ENCODE data around the gene HHATL.

HHATL gene

DNA sequence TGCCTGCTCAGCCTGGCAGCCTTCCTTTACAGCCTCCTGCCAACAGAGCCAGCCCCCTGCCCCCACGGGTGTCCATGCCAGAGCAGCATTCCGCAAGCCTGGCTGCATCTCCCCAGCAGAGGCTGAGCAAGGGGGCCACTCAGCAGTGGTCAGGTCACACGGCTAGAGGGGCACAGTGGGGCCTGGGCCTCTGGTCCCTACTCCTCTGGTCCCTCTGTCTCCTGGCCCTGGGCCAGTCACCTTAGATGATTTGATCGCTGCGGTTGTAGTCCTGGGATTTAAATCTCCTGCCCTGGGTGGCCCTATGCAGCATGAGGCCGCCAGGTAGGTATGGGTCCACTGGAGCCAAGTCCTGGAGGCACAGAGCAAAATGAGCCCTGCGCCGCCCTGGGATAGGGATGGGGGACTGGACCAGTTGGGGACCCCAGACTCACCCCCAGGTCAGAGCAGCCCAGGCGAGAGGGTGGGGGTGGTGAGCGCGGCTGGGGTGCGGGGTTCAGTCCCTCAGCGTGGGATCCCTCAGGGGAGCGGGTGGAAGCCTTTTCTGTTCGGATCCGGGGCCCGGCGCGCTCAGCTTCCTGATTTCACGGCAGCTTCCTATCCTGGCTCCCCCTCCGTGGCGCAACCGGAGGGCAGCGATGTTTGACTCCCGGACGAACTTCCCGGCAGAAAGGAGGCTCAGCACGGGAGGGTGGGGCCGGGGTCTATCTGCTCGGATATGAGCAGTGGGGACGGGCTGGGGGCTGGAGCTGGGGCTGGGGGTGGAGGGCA, 48.9 kb downstream of the HHATL start, which contains the start of gene ZBTB47:
ZBTB47 (plus strand) TSS at position 138 of the 771 bp plus-strand sequence. CDS start 4,659 bp downstream, outside the sequence.
- peak within 1 kb of the TSS; percentile 88 for H2AK5ac ChIP-seq (ENCODE audit: low read length, severe bottlenecking)
- peak within 1 kb of the TSS; percentile 90 for H2BK120ac ChIP-seq (ENCODE audit: low read depth, low read length)
- H3K4me2 ChIP-seq (ENCODE audit: low read length, poor library complexity, severe bottlenecking) = peak within 1 kb of the TSS; percentile 90
- H3K14ac ChIP-seq (ENCODE audit: low read length in 2 of 2) = peak within 1 kb of the TSS in 1 of 2 experiments; percentile 75
- H3K18ac ChIP-seq (ENCODE audit: low read depth in 1 of 2, low read length in 2 of 2) = peak within 1 kb of the TSS; percentile 89 to 95
- peak; percentile 52 for DNase-seq
- no peaks in the 10 kb centered on the region for H3K9me3 ChIP-seq (ENCODE audit: control insufficient read depth, low read length)
- H3K79me1 ChIP-seq (replicated peaks; ENCODE audit: low read length, poor library complexity, severe bottlenecking) = peaks cover 31% of the 10 kb centered on the region
- peaks cover 68% of the 10 kb centered on the region for H3K4me1 ChIP-seq (ENCODE audit: control insufficient read depth, insufficient read depth, low read depth, low read length)
- H3K4me3 ChIP-seq (ENCODE audit: insufficient read depth in 1 of 2, low read depth in 1 of 2, low read length in 2 of 2) = peak within 1 kb of the TSS; percentile 74 to 90
- peak within 1 kb of the TSS; percentile 49 for H2AFZ ChIP-seq (ENCODE audit: low read depth, low read length)
- H3K27ac ChIP-seq (ENCODE audit: low read length, poor library complexity, severe bottlenecking) = peak within 1 kb of the TSS; percentile 91
- 9% methylated on average over 30 of the region's 31 CpGs for WGBS
- peak within 1 kb of the TSS; percentile 94 for H4K8ac ChIP-seq (ENCODE audit: low read length)
- H2BK12ac ChIP-seq (ENCODE audit: low read length in 2 of 2) = peak within 1 kb of the TSS; percentile 32 to 55
- H2BK5ac ChIP-seq (ENCODE audit: low read depth, low read length, poor library complexity, severe bottlenecking) = peak within 1 kb of the TSS; percentile 63
- H3K23ac ChIP-seq (ENCODE audit: low read length in 2 of 2) = peak within 1 kb of the TSS in 1 of 2 experiments; percentile 66
- H3K36me3 ChIP-seq (ENCODE audit: control insufficient read depth in 1 of 2, insufficient read depth in 2 of 2, low read depth in 1 of 2, low read length in 2 of 2) = peaks cover 31 to 42% of the 10 kb centered on the region in 2 experiments
- peak within 1 kb of the TSS; percentile 62 to 93 for H3K4ac ChIP-seq (ENCODE audit: low read depth in 1 of 2, low read length in 2 of 2)
- peak within 1 kb of the TSS; percentile 83 for H2BK15ac ChIP-seq (ENCODE audit: low read depth, poor library complexity, severe bottlenecking)
- no peaks in the 10 kb centered on the region for H3K27me3 ChIP-seq (ENCODE audit: control insufficient read depth in 1 of 2, insufficient read depth in 1 of 2, low read length in 2 of 2)
- peak within 1 kb of the TSS; percentile 92 for H3K9ac ChIP-seq (ENCODE audit: low read length)
- peak within 1 kb of the TSS; percentile 90 for H4K91ac ChIP-seq (ENCODE audit: low read length)

DNA sequence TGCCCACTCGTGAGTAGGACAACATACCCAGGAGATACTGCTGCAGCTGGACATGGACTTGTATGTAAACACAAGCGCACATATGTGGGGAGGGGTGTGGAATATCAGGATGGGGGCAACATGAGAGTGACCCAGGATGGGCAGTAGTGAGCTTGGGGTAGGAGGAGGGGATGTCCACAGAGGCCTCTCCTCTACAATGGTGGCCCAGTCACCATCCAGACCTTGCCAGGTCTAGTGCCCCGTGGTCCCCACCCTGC, 49.4 kb downstream of the HHATL start:
- Histone ChIP-seq H3K9me3 (ENCODE audit: control insufficient read depth, low read length) (no peaks in the 10 kb centered on the region), H3K27ac (ENCODE audit: low read length, poor library complexity, severe bottlenecking) (peak overlapping the region; percentile 91), H2AFZ (ENCODE audit: low read depth, low read length) (no peak overlapping the region), H2AK5ac (ENCODE audit: low read length, severe bottlenecking) (peak overlapping the region; percentile 88), H3K36me3 (ENCODE audit: control insufficient read depth in 1 of 2, insufficient read depth in 2 of 2, low read depth in 1 of 2, low read length in 2 of 2) (peaks cover 26 to 42% of the 10 kb centered on the region in 2 experiments), H2BK5ac (ENCODE audit: low read depth, low read length, poor library complexity, severe bottlenecking) (peak overlapping the region; percentile 51), H3K18ac (ENCODE audit: low read depth in 1 of 2, low read length in 2 of 2) (peak overlapping the region; percentile 89 to 95), H3K9ac (ENCODE audit: low read length) (peak overlapping the region; percentile 92), H2BK15ac (ENCODE audit: low read depth, poor library complexity, severe bottlenecking) (peak overlapping the region; percentile 83), H4K8ac (ENCODE audit: low read length) (peak overlapping the region; percentile 84), H3K27me3 (ENCODE audit: control insufficient read depth in 1 of 2, insufficient read depth in 1 of 2, low read length in 2 of 2) (no peaks in the 10 kb centered on the region), H3K79me1 (replicated peaks; ENCODE audit: low read length, poor library complexity, severe bottlenecking) (peaks cover 26% of the 10 kb centered on the region), H3K4ac (ENCODE audit: low read depth in 1 of 2, low read length in 2 of 2) (peak overlapping the region; percentile 62 to 93), H3K4me3 (ENCODE audit: insufficient read depth in 1 of 2, low read depth in 1 of 2, low read length in 2 of 2) (peak overlapping the region; percentile 74 to 90), H3K23ac (ENCODE audit: low read length in 2 of 2) (peak overlapping the region in 1 of 2 experiments; percentile 66), H2BK120ac (ENCODE audit: low read depth, low read length) (no peak overlapping the region), H4K91ac (ENCODE audit: low read length) (peak overlapping the region; percentile 90), H3K4me1 (ENCODE audit: control insufficient read depth, insufficient read depth, low read depth, low read length) (peaks cover 63% of the 10 kb centered on the region), H3K14ac (ENCODE audit: low read length in 2 of 2) (peak overlapping the region in 1 of 2 experiments; percentile 75), H2BK12ac (ENCODE audit: low read length in 2 of 2) (peak overlapping the region; percentile 32 to 34), H3K4me2 (ENCODE audit: low read length, poor library complexity, severe bottlenecking) (peak overlapping the region; percentile 90)
- DNase-seq = peak; percentile 14
- WGBS = 54% methylated on average over 3 of the region's 3 CpGs

DNA sequence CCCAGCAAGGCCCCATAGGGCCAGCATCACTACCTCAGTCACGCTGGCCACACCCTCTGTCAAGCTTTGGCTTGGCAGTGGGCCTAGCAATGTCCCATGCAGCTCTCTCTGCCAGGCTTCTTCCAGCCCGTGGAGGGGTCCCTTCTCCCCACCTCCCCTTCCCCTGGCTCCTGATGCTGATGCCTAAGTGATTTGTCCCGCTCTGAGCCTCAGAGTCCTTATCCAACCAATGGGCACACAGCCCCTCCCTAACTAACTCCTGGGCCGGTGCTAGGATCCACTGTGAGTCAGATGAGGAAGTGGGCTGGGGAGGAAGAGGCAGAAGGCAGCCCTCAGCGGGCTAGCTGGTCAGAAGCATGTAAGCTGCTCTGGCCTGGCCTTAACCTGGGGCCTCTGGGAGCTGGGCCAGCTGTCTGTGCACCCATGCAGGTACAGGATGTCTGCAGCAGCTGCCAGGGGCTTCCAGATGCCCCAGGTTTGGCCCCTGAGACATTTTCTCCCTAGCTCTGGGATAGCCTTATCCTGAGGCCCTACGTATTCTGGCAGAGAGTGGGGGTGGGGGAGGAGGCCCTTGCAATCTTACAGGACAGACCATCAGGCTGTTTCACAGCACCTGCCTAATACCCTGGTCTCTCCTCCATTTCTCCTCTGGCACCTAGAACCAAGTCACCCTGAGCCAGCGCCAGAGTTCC, 49.8 kb downstream of the HHATL start:
- no peaks in the 10 kb centered on the region for H3K27me3 ChIP-seq (ENCODE audit: control insufficient read depth in 1 of 2, insufficient read depth in 1 of 2, low read length in 2 of 2)
- H2BK15ac ChIP-seq (ENCODE audit: low read depth, poor library complexity, severe bottlenecking) = peak overlapping the region; percentile 2
- peak overlapping the region; percentile 74 to 90 for H3K4me3 ChIP-seq (ENCODE audit: insufficient read depth in 1 of 2, low read depth in 1 of 2, low read length in 2 of 2)
- H3K9ac ChIP-seq (ENCODE audit: low read length) = peak overlapping the region; percentile 92
- no peak overlapping the region for H2BK120ac ChIP-seq (ENCODE audit: low read depth, low read length)
- no peaks in the 10 kb centered on the region for H3K9me3 ChIP-seq (ENCODE audit: control insufficient read depth, low read length)
- H3K4ac ChIP-seq (ENCODE audit: low read depth in 1 of 2, low read length in 2 of 2) = peak overlapping the region; percentile 83 to 93
- DNase-seq = peak; percentile 83
- H3K36me3 ChIP-seq (ENCODE audit: control insufficient read depth in 1 of 2, insufficient read depth in 2 of 2, low read depth in 1 of 2, low read length in 2 of 2) = peaks cover 23 to 44% of the 10 kb centered on the region in 2 experiments
- peak overlapping the region; percentile 32 to 55 for H2BK12ac ChIP-seq (ENCODE audit: low read length in 2 of 2)
- peak overlapping the region; percentile 88 for H2AK5ac ChIP-seq (ENCODE audit: low read length, severe bottlenecking)
- H3K4me2 ChIP-seq (ENCODE audit: low read length, poor library complexity, severe bottlenecking) = peak overlapping the region; percentile 90
- peak overlapping the region; percentile 90 for H4K91ac ChIP-seq (ENCODE audit: low read length)
- no peak overlapping the region for H2AFZ ChIP-seq (ENCODE audit: low read depth, low read length)
- H3K27ac ChIP-seq (ENCODE audit: low read length, poor library complexity, severe bottlenecking) = peak overlapping the region; percentile 91
- H3K18ac ChIP-seq (ENCODE audit: low read depth in 1 of 2, low read length in 2 of 2) = peak overlapping the region; percentile 24 to 95
- peaks cover 64% of the 10 kb centered on the region for H3K4me1 ChIP-seq (ENCODE audit: control insufficient read depth, insufficient read depth, low read depth, low read length)
- H3K23ac ChIP-seq (ENCODE audit: low read length in 2 of 2) = peak overlapping the region in 1 of 2 experiments; percentile 35
- H4K8ac ChIP-seq (ENCODE audit: low read length) = peak overlapping the region; percentile 84
- 31% methylated on average over 6 of the region's 7 CpGs for WGBS
- peaks cover 29% of the 10 kb centered on the region for H3K79me1 ChIP-seq (replicated peaks; ENCODE audit: low read length, poor library complexity, severe bottlenecking)
- H3K14ac ChIP-seq (ENCODE audit: low read length in 2 of 2) = peak overlapping the region in 1 of 2 experiments; percentile 75
- peak overlapping the region; percentile 63 for H2BK5ac ChIP-seq (ENCODE audit: low read depth, low read length, poor library complexity, severe bottlenecking)

DNA sequence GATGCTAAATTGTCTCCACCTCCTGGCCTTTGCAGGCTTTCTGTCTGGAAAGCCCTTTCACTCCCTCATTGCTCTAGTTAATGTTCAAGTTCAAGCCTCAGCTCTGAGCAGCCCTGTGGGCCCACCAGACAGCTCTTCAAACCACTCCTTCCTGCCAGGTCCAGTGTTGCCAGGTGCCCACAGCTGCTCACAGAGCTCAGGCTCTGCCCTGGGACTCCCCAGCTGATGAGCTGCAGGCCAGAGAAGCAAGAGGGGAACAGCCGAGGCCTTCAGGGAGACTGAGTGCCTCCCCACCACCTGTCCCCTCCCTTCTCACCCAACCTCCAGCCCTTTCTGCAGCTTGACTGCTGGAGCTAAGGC, 50.4 kb downstream of the HHATL start:
- H2AFZ ChIP-seq (ENCODE audit: low read depth, low read length) = no peak overlapping the region
- peak overlapping the region in 1 of 2 experiments; percentile 90 for H3K4me3 ChIP-seq (ENCODE audit: insufficient read depth in 1 of 2, low read depth in 1 of 2, low read length in 2 of 2)
- peak overlapping the region; percentile 91 for H3K27ac ChIP-seq (ENCODE audit: low read length, poor library complexity, severe bottlenecking)
- H4K8ac ChIP-seq (ENCODE audit: low read length) = peak overlapping the region; percentile 76
- H2BK12ac ChIP-seq (ENCODE audit: low read length in 2 of 2) = peak overlapping the region; percentile 19 to 31
- H3K79me1 ChIP-seq (replicated peaks; ENCODE audit: low read length, poor library complexity, severe bottlenecking) = peaks cover 28% of the 10 kb centered on the region
- H3K9ac ChIP-seq (ENCODE audit: low read length) = peak overlapping the region; percentile 92
- 60% methylated on average over 1 of the region's 1 CpG for WGBS
- peaks cover 19 to 44% of the 10 kb centered on the region in 2 experiments for H3K36me3 ChIP-seq (ENCODE audit: control insufficient read depth in 1 of 2, insufficient read depth in 2 of 2, low read depth in 1 of 2, low read length in 2 of 2)
- peak overlapping the region; percentile 2 for H2BK15ac ChIP-seq (ENCODE audit: low read depth, poor library complexity, severe bottlenecking)
- H3K14ac ChIP-seq (ENCODE audit: low read length in 2 of 2) = peak overlapping the region in 1 of 2 experiments; percentile 18
- H3K9me3 ChIP-seq (ENCODE audit: control insufficient read depth, low read length) = no peaks in the 10 kb centered on the region
- H3K18ac ChIP-seq (ENCODE audit: low read depth in 1 of 2, low read length in 2 of 2) = peak overlapping the region; percentile 31 to 49
- H3K4me2 ChIP-seq (ENCODE audit: low read length, poor library complexity, severe bottlenecking) = peak overlapping the region; percentile 44
- peak overlapping the region; percentile 63 for H2BK5ac ChIP-seq (ENCODE audit: low read depth, low read length, poor library complexity, severe bottlenecking)
- peak overlapping the region in 1 of 2 experiments; percentile 83 for H3K4ac ChIP-seq (ENCODE audit: low read depth in 1 of 2, low read length in 2 of 2)
- H4K91ac ChIP-seq (ENCODE audit: low read length) = peak overlapping the region; percentile 19
- DNase-seq = no peak
- H2BK120ac ChIP-seq (ENCODE audit: low read depth, low read length) = peak overlapping the region; percentile 2
- peak overlapping the region; percentile 28 for H2AK5ac ChIP-seq (ENCODE audit: low read length, severe bottlenecking)
- H3K27me3 ChIP-seq (ENCODE audit: control insufficient read depth in 1 of 2, insufficient read depth in 1 of 2, low read length in 2 of 2) = no peaks in the 10 kb centered on the region
- H3K23ac ChIP-seq (ENCODE audit: low read length in 2 of 2) = no peak overlapping the region
- H3K4me1 ChIP-seq (ENCODE audit: control insufficient read depth, insufficient read depth, low read depth, low read length) = peaks cover 62% of the 10 kb centered on the region
